GM18907 (cell line): Measurements from ENCODE around the gene RNF225.
A peak's percentile ranks its signal among the peaks of the same experiment; 100 is the strongest.
"Not testable (repeated sequence)": the region's sequence is repeated elsewhere in the genome, so short reads cannot be mapped to it uniquely, and the experiment has no call there.

Experiments used
- ATAC-seq: cut with Tn5 transposase; IDR thresholded peaks from one replicate; pipeline ENCODE4 v1.9.1; 2021; ENCODE audit warnings: mild to moderate bottlenecking, moderate library complexity; ENCODE audit not compliant: unreplicated experiment

RNF225 gene

DNA sequence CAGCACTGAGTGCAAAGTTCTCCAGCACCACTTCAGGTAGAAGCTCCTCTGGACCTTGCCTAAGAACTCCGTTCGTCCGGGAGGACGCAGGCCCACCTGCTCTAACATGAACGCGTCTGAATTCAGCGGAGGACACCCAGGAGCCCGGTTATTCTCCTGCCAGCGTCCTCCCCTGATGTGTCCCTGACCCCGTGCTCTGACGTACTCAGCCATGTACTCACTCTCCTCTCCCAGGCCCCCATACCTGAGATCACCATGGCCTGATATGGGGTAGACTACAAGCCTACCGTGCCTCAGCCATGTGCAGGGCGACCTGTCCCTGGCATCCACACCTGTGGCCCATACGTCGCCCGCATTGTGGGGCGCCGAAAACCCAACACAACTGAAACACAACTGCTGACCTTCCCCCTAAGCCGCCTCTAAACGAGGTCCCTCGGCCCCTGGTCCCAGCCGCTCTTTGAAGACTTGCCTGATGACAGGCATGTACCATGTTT lies 12.2 kb downstream of the RNF225 start:
- ATAC-seq, result no peak

DNA sequence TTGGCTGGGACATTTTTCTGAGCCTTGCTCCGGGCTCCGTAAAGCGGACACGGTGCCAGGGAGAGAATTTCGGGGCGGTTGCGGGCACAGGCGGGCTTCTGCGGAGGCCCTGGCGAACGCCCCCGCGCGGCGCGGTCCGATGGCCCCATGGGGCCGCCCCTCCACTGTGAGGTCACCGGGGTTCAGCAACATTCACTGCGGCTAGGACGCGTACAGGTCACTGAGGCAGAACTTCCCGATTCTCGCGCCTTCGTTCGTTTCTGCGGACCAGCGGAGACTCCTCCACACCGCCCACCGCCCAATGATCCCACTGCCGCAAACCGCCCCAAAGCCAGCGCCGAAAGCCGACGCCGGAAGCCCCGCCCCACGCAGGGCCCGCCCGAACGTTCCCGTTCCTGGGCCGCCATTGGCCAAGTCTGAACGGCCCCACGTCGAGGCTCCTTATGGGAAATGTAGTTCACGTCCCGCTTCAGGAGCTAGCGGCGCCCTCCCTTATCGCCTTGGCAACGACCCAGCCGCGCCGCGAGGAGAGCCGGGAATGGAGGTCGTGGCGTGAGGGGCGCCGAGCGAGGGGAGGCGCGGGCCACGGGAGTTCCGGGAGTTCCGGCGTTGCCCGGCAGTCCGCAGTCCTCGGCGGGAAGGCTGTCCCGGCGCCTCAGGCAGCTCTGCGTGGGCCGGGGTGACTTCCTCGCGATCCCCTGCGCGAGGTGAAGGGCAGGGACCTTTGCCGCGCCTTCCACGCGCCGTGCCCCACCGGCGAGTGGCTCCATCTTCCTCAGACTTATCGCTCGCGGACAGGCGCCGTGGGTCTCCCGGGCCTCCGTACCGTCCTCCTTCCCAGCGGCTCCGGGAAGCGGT lies 12.9 kb downstream of the RNF225 start, which contains the start of gene ZNF584:
ZNF584 (plus strand) TSS at position 498 of the 858 bp plus-strand sequence. CDS start 499 bp downstream, outside the sequence.
- ATAC-seq, result peak; percentile 91

DNA sequence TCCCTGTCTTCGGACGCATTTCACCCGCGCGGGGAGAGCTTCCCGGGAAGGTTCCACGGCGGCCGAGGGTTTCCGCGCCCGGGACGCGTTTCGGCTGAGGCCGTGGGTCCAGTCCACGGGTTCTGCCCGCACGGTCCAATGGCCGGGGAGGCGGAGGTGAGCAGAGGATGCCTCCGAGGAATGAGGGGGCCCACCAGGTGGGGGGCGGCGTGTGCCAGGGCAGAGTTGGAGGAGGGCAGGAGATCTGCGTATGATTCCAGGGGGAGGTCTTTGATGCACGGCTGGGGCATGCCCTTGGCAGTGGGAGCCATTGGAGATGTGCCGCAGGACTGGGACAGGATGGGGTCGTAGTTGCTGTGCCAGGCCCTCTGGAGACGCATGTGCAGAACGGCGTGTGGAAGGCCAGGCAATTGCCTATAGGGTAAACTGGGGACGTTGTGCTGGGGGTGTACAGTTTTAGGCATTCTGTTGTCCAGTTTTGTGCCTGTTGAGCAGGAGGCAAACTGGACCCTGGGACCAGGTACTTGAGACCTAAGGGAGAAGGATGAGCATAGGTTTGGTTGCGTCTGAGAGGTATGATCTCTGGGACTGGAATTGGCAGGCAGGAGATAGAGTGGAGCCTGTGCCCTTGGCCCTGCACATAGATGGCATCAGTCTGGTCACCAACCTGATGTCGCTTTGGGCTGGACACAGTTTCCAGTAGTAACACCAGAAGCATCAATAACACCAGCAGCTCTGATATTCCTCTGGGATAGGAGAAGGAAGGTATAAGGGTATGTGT lies 13.7 kb downstream of the RNF225 start:
- peak; percentile 26 for ATAC-seq

DNA sequence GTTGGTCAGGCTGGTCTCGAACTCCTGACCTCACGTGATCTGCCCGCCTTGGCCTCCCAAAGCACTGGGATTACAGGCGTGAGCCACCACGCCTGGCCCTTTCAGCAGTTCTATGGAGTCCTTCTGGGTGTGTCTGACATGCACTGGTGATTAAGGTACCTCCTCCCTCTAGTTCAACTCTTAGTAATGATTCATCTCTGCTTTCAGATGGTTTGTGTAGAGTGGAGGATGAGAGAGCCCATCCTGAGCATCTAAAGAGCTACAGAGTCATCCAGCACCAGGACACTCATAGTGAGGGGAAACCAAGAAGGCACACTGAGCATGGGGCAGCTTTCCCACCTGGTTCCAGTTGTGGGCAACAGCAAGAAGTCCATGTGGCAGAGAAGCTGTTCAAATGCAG lies 21.1 kb downstream of the RNF225 start:
- no peak for ATAC-seq

DNA sequence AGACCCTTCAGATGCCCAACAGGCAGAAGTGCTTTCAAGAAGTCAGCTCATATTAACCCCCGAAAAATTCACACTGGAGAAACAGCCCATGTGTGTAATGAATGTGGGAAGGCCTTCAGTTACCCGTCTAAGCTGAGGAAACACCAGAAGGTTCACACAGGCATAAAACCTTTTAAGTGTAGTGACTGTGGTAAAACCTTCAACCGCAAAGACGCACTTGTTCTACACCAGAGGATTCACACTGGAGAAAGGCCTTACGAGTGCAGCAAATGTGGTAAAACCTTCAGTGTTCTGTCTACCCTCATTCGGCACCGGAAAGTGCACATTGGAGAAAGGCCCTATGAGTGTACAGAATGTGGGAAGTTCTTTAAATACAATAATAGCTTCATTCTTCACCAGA lies 21.6 kb downstream of the RNF225 start:
- no peak for ATAC-seq

DNA sequence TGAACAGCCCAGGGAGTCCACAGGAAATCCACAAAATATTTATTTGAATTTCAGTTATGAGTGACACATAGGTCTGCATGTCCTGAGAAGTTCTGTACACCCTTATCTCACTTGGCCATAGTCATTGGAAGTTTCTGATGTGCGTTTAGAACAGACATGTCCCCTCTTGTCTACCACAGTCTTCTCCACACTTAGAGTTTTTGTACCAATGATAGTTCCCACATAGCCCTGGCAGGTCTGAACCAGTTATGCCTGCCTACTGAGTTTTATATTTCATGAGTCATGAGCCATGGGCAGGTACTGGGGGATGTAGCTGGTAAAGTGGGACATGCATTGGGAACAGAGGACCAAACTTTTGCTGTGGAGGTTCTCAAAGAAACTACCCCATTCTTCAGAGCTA lies 33.2 kb downstream of the RNF225 start:
- no peak for ATAC-seq

DNA sequence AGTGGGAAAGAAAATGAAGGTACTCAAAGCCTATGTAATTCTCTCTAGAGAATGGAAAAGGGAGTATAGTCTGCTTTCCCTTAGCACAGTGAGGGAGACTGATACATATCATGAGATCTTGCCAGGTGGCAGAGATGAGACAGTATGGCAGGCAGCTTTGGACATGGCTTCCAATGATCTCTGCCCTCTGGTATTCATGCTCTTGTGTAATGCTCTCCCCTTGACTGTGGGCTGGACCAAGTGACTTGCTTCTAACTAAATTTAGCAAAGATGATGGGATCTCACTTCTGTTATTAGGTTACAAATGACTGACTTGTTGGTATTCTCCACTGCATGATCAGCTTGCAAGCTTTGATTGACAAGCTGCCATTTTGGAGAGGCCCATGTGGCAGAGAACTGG lies 34.3 kb downstream of the RNF225 start:
- ATAC-seq, result no peak

DNA sequence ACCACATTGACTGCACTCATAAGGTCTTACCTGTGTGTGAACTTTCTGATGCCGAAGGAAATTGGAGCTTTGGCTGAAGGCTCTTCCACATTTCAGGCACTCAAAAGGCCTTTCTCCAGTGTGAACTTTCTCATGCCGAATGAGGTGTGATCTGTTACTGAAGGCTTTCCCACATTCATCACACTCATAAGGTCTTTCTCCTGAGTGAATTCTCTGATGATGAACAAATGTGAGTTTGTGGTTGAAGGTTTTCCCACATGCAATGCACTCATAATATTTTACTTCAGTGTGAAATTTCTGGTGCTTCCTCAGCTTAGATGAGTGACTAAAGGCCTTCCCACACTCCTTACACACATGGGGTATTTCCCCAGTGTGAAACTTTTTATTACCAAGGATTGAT lies 38.8 kb downstream of the RNF225 start:
- no peak for ATAC-seq

DNA sequence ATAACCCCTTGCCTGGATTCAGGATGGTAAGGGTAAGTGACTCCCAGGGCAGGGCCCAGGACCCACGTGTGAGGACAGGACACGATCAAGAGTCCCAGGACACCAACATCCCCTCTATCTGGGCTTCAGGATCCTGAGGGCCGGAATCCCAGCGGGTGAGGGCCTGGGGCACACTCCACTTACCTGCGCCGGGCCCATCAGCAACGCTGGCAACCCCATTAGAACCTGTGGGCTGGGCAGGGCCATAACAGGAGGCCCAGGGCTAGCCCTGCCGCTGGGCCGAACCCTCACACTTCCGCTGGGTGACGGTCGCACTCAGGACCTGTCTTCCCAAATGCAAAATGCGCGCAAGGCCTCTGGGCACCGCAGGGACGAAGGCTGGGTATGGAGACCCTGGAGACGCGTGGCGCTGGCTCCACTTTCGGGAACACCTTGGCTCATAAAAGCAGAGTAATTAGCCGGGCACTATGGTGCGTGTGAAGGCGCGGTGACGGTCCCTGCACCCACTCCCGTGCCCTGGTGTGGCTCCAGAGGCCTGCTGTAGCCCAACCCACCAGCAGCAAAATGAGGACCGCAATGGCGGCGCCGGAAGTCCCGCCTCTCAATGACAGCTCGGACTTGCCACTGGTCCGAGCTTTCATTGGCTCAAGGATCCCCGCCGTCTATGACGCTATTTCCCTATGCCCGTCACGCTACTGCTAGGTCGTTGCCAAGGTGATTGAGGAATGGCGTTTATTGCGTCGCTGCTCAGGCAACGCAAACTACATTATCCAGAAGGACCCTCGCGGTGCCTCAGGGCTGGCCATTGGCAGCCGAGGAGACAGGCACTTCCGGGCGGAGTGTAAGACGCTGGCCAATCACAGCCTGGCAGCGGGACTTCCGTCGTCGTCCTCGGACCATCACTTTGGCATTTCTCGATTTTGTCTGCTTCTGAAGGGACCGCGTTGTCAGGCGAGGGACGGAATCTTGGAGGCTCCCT lies 44.4 kb downstream of the RNF225 start, which contains the start of gene ZNF132:
ZNF132 (minus strand) TSS at position 578 of the 979 bp plus-strand sequence; CDS start at position 246, 332 bp downstream.
- ATAC-seq, result peak; percentile 90

DNA sequence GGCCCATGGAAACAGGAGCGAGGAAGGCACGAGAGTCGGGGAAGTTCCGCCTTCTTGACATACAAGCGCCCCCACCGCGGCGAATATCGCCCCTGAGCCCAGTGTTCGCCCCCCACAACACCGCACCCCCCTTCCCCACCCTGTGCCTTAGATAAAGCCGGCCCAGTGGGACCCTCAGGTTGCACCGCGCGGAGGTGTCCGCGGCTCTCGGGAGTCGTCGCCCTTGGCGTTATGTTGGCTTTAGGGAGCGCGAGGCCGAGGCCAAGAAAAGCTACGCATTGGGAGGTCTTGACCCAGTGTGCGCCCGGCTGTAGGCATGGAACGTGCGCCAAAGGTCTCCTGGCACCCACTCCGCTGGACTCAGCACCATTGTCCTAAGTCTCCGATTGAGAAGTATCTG lies 45.1 kb downstream of the RNF225 start:
- ATAC-seq, result no peak

DNA sequence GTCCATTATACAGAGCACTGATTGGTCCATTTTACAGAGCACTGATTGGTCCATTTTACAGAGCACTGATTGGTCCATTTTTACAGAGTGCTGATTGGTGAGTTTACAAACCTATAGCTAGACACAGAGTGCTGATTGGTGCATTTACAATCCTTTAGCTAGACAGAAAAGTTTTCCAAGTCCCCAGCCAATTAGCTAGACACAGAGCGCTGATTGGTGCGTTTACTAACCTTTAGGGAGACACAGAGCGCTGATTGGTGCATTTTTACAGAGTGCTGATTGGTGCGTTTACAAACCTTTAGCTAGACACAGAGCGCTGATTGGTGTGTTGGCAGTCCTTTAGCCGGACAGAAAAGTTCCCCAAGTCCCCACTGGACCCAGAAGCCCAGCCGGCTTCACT lies 47.5 kb downstream of the RNF225 start:
- not testable (repeated sequence) for ATAC-seq
